ENCODE results near the gene PIK3R1. TPM values are rescaled to one million over a fixed set of nuclear protein-coding genes. Genes with fewer than 3 reads are reported as not detected.

The PIK3R1 gene
- total RNA-seq, 1 donor from 2014 or later = 15.5 TPM

DNA sequence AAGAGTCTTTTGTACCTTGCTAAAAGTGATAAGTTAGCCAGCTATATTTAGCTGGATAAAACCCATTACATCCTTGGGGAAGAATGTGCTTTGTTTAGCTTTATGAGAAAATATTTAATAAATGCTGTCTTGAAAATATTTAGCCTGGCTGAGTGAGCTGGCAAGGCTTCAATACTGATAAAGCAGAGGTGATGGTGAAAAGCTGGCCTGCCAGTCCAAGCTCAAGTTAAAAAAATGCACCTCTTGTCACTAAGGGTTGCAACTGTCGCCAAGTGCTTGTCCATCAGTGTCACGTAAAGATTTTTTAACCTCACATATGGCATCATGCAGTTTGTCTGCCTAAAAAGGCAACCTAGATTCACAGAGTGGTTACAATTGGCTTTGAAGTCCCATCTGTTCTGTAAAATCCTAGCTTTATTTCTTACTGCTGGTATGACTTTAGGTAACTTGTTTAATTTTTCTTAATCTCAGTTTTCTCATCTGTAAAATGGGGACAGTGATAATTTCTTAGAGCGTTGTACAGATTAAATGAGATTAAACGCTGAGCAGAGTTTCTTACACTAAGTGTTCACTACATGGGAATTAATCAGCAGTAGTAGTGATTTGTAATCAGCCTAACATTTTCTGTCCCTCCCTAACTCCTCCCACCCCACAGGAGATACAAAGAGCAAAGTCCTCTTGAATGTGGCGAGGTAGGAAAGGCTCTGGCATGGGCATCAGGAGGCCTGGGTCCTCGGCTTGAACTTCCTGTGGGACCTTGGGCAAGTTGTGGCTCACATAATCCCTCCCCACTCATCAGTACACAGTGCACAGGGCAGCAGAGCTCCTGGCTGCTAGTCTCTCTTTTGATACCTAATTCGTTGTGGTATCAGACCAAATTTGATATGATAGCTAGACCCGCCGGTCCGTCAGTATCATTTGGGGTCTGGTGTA is 48.7 kb downstream of the PIK3R1 start:
- Histone ChIP-seq H3K27me3 (ENCODE audit: control insufficient read depth, insufficient read depth, low read length) (no peaks in the 10 kb centered on the region), H3K36me3 (ENCODE audit: control insufficient read depth, insufficient read depth, low read length) (peaks cover 2% of the 10 kb centered on the region), H3K4me3 (ENCODE audit: low read depth, low read length) (no peak overlapping the region)
- DNase-seq (ENCODE audit: low read depth) (no peak), FAIRE-seq (no peak)
- TF ChIP-seq CTCF (IDR thresholded peaks at IDR 0.05; ENCODE audit: insufficient read depth, low read length, severe bottlenecking) = no peak

- no peaks in the 10 kb centered on the region for H3K27me3 ChIP-seq (ENCODE audit: control insufficient read depth, insufficient read depth, low read length)
- no peak for TF ChIP-seq CTCF (IDR thresholded peaks at IDR 0.05; ENCODE audit: insufficient read depth, low read length, severe bottlenecking)
- FAIRE-seq = peak; percentile 47
These were observed 49.8 kb downstream of the PIK3R1 start for GRCh38 chr5:68265347-68265746.

GRCh38 chr5:68265822-68266395 is 50.4 kb downstream of the PIK3R1 start:
- DNase-seq (ENCODE audit: low read depth) (no peak), FAIRE-seq (no peak)
- H3K27me3 ChIP-seq (ENCODE audit: control insufficient read depth, insufficient read depth, low read length) = no peaks in the 10 kb centered on the region
- H3K36me3 ChIP-seq (ENCODE audit: control insufficient read depth, insufficient read depth, low read length) = peaks cover 2% of the 10 kb centered on the region
- no peak for TF ChIP-seq CTCF (IDR thresholded peaks at IDR 0.05; ENCODE audit: insufficient read depth, low read length, severe bottlenecking)
- H3K4me3 ChIP-seq (ENCODE audit: low read depth, low read length) = no peak overlapping the region

More at GRCh38 chr5:68265347-68265746, 49.8 kb downstream of the PIK3R1 start:
- peaks cover 2% of the 10 kb centered on the region for H3K36me3 ChIP-seq (ENCODE audit: control insufficient read depth, insufficient read depth, low read length)
- DNase-seq (ENCODE audit: low read depth) = no peak
- no peak overlapping the region for H3K4me3 ChIP-seq (ENCODE audit: low read depth, low read length)

- FAIRE-seq = no peak
- Histone ChIP-seq H3K27me3 (ENCODE audit: control insufficient read depth, insufficient read depth, low read length) (no peaks in the 10 kb centered on the region), H3K36me3 (ENCODE audit: control insufficient read depth, insufficient read depth, low read length) (peaks cover 2% of the 10 kb centered on the region), H3K4me3 (ENCODE audit: low read depth, low read length) (no peak overlapping the region)
- no peak for DNase-seq (ENCODE audit: low read depth)
- no peak for TF ChIP-seq CTCF (IDR thresholded peaks at IDR 0.05; ENCODE audit: insufficient read depth, low read length, severe bottlenecking)
These were observed 50.9 kb downstream of the PIK3R1 start for GRCh38 chr5:68266457-68266856.

GRCh38 chr5:68267066-68267465 is 51.5 kb downstream of the PIK3R1 start:
- no peaks in the 10 kb centered on the region for H3K27me3 ChIP-seq (ENCODE audit: control insufficient read depth, insufficient read depth, low read length)
- peaks cover 2% of the 10 kb centered on the region for H3K36me3 ChIP-seq (ENCODE audit: control insufficient read depth, insufficient read depth, low read length)
- no peak overlapping the region for H3K4me3 ChIP-seq (ENCODE audit: low read depth, low read length)
- TF ChIP-seq CTCF (IDR thresholded peaks at IDR 0.05; ENCODE audit: insufficient read depth, low read length, severe bottlenecking) = no peak
- no peak for FAIRE-seq
- DNase-seq (ENCODE audit: low read depth) = no peak
